ENCODE results near the gene GSG1L. TPM values are rescaled to one million over a fixed set of nuclear protein-coding genes. Genes with fewer than 3 reads are reported as not detected.

Gene GSG1L
- total RNA-seq, 1 donor from 2014 or later: not detected

DNA sequence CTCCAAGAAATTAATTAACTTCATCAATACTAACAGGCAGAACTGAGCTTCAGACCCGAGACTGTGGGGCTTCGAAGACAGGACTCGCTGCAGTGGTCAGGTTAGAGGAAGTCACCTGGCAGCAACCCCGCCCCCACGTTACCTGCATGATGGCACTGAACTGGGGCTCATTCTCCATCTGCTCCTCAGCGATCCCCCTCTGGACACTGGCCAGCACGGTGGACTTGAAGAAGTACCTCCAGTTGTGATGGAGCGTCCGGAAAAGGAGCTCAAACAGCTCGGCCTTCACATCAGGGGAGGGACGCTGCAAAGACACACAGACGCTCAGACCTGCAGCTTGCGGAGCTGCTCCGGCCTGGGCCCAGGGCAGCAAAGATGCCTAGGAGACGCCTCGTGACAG is 40.9 kb upstream of the GSG1L start:
- TF ChIP-seq, protein P1, sequence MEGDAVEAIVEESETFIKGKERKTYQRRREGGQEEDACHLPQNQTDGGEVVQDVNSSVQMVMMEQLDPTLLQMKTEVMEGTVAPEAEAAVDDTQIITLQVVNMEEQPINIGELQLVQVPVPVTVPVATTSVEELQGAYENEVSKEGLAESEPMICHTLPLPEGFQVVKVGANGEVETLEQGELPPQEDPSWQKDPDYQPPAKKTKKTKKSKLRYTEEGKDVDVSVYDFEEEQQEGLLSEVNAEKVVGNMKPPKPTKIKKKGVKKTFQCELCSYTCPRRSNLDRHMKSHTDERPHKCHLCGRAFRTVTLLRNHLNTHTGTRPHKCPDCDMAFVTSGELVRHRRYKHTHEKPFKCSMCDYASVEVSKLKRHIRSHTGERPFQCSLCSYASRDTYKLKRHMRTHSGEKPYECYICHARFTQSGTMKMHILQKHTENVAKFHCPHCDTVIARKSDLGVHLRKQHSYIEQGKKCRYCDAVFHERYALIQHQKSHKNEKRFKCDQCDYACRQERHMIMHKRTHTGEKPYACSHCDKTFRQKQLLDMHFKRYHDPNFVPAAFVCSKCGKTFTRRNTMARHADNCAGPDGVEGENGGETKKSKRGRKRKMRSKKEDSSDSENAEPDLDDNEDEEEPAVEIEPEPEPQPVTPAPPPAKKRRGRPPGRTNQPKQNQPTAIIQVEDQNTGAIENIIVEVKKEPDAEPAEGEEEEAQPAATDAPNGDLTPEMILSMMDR (conservative IDR thresholded peaks at IDR 0.05): no peak
- Mint-ChIP-seq H3K4me3 (no peak overlapping the region), H3K9me3 (no peaks in the 10 kb centered on the region), H3K4me1 (no peaks in the 10 kb centered on the region), H3K36me3 (ENCODE audit: low read depth) (peaks cover 12% of the 10 kb centered on the region), H3K27me3 (ENCODE audit: low read depth) (no peaks in the 10 kb centered on the region), H3K27ac (ENCODE audit: unreplicated experiment) (no peak overlapping the region)
- no peak for DNase-seq (ENCODE audit: low read depth, low spot score)

DNA sequence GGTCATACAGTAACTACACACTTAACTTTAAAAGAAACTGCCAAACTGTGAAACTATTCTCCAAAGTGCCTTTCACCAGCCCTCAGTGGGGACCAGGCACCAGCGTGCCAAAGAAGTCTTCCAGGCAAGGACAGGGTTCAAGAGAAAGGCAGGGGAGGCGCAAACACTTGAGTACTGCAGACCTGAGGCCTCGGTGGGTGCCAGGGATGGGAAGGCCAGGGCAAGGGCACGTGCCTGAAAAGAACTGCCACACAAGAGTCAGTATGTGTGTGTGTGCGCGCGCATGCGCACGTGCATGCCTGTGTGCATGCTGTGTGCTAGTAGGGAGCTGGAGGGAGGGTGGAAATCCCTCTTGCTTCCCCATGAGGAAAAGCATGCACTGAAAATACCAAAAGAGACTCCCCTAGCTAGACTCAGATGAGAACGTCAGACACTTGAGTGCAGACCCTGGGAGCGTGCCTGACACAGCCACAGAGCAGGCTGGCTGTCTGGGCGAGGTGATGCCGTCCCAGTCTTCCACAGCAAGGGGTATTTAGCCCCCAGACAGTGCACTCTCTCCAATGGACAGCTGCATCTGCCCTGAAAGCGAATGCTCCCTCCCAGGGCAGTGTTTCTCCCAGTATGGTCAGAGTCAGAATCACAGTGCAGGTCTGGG is 40.1 kb upstream of the GSG1L start:
- Mint-ChIP-seq H3K36me3 (ENCODE audit: low read depth) (peaks cover 12% of the 10 kb centered on the region), H3K27me3 (ENCODE audit: low read depth) (no peaks in the 10 kb centered on the region), H3K27ac (ENCODE audit: unreplicated experiment) (no peak overlapping the region), H3K9me3 (no peaks in the 10 kb centered on the region), H3K4me1 (no peaks in the 10 kb centered on the region), H3K4me3 (no peak overlapping the region)
- TF ChIP-seq, protein P1 (conservative IDR thresholded peaks at IDR 0.05): no peak
- no peak for DNase-seq (ENCODE audit: low read depth, low spot score)

DNA sequence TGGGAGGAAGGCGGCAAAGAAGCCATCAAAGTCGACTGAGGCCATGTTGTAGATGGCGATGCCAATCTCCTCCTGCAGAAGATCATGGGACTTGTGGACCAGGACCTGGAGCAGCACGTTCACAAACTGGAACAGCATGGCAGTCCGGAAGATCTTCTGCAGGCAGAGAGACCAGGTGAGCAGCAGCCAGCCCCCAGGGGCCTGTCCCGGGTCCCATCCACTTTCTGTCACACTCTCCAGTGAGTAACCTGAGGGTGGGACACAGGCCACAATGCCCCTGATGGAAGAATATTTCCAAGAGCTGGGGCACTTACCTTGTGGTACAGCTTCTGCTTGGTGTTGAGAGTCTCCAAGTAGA is 38.0 kb upstream of the GSG1L start:
- H3K36me3 Mint-ChIP-seq (ENCODE audit: low read depth): peaks cover 10% of the 10 kb centered on the region
- H3K4me1 Mint-ChIP-seq: no peaks in the 10 kb centered on the region
- no peak overlapping the region for H3K4me3 Mint-ChIP-seq

DNA sequence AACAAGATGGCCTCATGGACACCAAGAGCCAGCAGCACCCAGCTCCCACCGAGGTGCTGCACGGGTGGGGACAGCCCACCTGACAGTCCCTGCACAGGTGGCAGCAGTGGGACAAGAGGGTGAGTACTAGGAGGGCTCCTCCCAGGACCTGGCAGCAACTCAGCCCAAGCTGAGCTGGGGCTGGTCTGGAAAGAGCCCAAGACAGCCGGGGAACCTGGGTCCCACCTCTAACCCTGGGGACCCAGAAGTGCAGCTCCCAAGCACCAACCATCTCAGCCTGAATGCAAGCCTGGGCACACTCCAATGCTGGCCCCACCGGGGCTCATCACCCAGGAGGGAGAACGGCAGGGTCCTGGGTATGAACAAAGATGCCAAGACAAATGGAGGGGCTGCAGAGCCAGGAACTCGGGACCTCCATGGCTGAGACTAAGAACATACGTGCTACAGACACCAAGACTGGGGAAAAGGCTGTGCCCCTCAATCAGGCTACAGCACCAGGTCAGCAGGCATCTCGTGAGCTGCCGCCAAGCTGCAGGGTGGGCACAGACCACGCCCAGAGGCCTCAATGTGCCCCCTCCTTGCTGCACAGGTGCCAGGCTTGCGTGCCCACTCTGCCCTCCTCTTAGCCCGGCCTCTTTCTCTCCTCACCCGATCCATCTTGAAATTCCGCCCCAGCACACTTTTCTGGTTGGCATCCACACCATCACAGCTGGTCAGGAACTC is 37.5 kb upstream of the GSG1L start:
- Mint-ChIP-seq H3K36me3 (ENCODE audit: low read depth) (peaks cover 10% of the 10 kb centered on the region), H3K4me1 (no peaks in the 10 kb centered on the region), H3K27me3 (ENCODE audit: low read depth) (no peaks in the 10 kb centered on the region), H3K27ac (ENCODE audit: unreplicated experiment) (no peak overlapping the region), H3K4me3 (no peak overlapping the region), H3K9me3 (no peaks in the 10 kb centered on the region)
- TF ChIP-seq, protein P1 (conservative IDR thresholded peaks at IDR 0.05): no peak
- no peak for DNase-seq (ENCODE audit: low read depth, low spot score)

More for the DNA sequence above, 38.0 kb upstream of the GSG1L start:
- TF ChIP-seq, protein P1 (conservative IDR thresholded peaks at IDR 0.05): no peak
- H3K9me3 Mint-ChIP-seq: no peaks in the 10 kb centered on the region
- H3K27me3 Mint-ChIP-seq (ENCODE audit: low read depth): no peaks in the 10 kb centered on the region
- no peak overlapping the region for H3K27ac Mint-ChIP-seq (ENCODE audit: unreplicated experiment)
- DNase-seq (ENCODE audit: low read depth, low spot score): no peak

DNA sequence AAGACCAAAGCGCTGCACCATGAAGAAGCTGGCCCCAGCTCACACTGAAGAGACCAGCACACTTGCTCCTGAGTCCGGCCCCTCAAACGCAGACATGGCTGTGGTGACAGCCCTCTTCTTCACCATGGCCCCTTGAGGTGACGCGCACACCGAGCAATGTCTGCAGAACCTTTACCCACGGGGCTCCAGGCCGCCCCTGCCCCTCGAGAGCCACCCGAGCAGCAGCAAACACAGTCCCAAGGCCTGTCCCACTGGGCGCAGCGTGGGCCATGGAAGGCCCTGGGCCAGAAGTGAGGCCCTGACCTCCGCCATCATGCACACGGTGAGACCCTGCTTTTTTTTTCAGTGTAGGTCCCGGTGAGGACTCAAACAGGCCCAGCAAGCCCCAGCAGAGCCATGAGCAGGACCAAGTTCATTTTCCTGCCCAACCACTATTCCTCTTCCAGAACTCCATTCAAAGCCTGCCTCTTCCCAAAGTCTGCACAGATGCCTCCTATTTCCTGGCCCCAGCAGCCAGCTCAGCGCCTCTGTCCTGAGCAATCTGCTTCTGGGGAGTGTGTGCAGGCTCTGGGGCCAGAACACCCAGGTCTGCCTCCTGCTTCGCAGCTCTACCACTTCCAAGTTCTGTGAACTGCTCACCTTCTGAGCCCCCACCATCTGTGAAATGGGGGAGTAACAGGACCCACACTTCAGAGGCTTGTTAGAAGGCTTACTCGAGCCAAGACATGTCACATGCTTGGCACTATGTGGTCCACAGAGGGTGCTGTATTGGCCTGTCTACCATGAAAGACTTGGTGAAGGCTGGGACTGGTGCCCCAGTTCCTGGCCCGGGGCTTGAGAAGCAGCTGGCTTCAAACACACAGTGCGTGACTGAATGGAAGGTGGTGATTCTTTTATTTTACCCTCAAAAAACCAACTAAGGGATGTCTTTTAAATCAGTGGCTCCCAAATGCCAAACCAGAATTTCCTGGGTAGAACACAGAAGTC is 35.7 kb upstream of the GSG1L start:
- no peaks in the 10 kb centered on the region for H3K27me3 Mint-ChIP-seq (ENCODE audit: low read depth)
- H3K36me3 Mint-ChIP-seq (ENCODE audit: low read depth): peaks cover 7% of the 10 kb centered on the region
- no peak for DNase-seq (ENCODE audit: low read depth, low spot score)
- no peaks in the 10 kb centered on the region for H3K4me1 Mint-ChIP-seq
- H3K4me3 Mint-ChIP-seq: no peak overlapping the region
- H3K9me3 Mint-ChIP-seq: no peaks in the 10 kb centered on the region
- H3K27ac Mint-ChIP-seq (ENCODE audit: unreplicated experiment): peak overlapping the region; percentile 57
- TF ChIP-seq, protein P1 (conservative IDR thresholded peaks at IDR 0.05): no peak

Measured in neural crest cell (in vitro differentiated cells).